Breast epithelium (tissue), 4 donors: ENCODE data around the gene SLIT1. TPM values are rescaled to one million over a fixed set of nuclear protein-coding genes. Genes with fewer than 3 reads are reported as not detected.

Experiments used
- DNase-seq, 2 donors: peaks; one replicate each; pipeline ENCODE4 v3.0.0-alpha.2; 2019; ENCODE audit warnings: low spot score in 2 of 2
- H3K27ac ChIP-seq, 2 donors: fragments of 200-600 bp; sonication (generic) in 1 of 2; one replicate each; pipeline ENCODE4 v1.5.1; 2016 to 2019; ENCODE audit warnings: mild to moderate bottlenecking in 1 of 2
- H3K27me3 ChIP-seq, 2 donors: fragments of 200-600 bp; sonication (generic) in 1 of 2; one replicate each; pipeline versions ENCODE4 v1.5.1 to v1.6.0; 2017 to 2019; ENCODE audit warnings: control low read depth in 1 of 2, mild to moderate bottlenecking in 1 of 2
- H3K36me3 ChIP-seq: fragments of 200-600 bp; one replicate; pipeline ENCODE4 v1.5.1; 2019
- H3K4me1 ChIP-seq, 2 donors: fragments of 200-600 bp; sonication (generic); one replicate each; pipeline ENCODE4 v1.5.1; 2016 to 2019; ENCODE audit warnings: control low read depth in 1 of 2
- H3K4me3 ChIP-seq, 3 donors: fragments of 200-600 bp; sonication (generic); 1 replicate in 2 of 3; 2 replicates in 1 of 3; pipeline ENCODE4 v1.5.1; 2016 to 2019; ENCODE audit warnings: mild to moderate bottlenecking in 3 of 3, moderate library complexity in 2 of 3
- H3K9me3 ChIP-seq, 2 donors: fragments of 200-600 bp; sonication (generic) in 1 of 2; one replicate each; pipeline ENCODE4 v1.5.1; 2016 to 2019; ENCODE audit warnings: control low read depth in 1 of 2
- POLR2A ChIP-seq: fragments of 450-650 bp; IDR thresholded peaks from one replicate; pipeline ENCODE4 v1.6.1; 2016; ENCODE audit warnings: antibody characterized with exemption, mild to moderate bottlenecking, moderate library complexity
- POLR2AphosphoS5 ChIP-seq, 3 donors: sonication (generic); formaldehyde crosslinking; IDR thresholded peaks; one replicate each; pipeline ENCODE4 v1.6.1; 2017; ENCODE audit warnings: antibody characterized with exemption in 3 of 3
- intact Hi-C: fragments of 100-400 bp; cut with DNase I; formaldehyde crosslinking; loops from one replicate; pipeline ENCODE4 v1.15.1; 2023; ENCODE audit warnings: low total_unique reads
- total RNA-seq, 3 donors: library from RNA; depleted of rRNA; stranded (reverse); fragments of >200 nt; gene quantifications; one replicate each; pipeline ENCODE4 v1.1.0, GENCODE V29; 2016
- TF ChIP-seq, protein P1 (sequence below), 3 donors: fragments of 450-650 bp; IDR thresholded peaks; one replicate each; pipeline ENCODE4 v1.5.1; 2016 to 2017; ENCODE audit warnings: antibody characterized with exemption in 3 of 3, mild to moderate bottlenecking in 3 of 3, moderate library complexity in 3 of 3

Gene SLIT1
- total RNA-seq, 3 donors from 2014 or later = under 0.01 to 0.44 (median 0.16) TPM

DNA sequence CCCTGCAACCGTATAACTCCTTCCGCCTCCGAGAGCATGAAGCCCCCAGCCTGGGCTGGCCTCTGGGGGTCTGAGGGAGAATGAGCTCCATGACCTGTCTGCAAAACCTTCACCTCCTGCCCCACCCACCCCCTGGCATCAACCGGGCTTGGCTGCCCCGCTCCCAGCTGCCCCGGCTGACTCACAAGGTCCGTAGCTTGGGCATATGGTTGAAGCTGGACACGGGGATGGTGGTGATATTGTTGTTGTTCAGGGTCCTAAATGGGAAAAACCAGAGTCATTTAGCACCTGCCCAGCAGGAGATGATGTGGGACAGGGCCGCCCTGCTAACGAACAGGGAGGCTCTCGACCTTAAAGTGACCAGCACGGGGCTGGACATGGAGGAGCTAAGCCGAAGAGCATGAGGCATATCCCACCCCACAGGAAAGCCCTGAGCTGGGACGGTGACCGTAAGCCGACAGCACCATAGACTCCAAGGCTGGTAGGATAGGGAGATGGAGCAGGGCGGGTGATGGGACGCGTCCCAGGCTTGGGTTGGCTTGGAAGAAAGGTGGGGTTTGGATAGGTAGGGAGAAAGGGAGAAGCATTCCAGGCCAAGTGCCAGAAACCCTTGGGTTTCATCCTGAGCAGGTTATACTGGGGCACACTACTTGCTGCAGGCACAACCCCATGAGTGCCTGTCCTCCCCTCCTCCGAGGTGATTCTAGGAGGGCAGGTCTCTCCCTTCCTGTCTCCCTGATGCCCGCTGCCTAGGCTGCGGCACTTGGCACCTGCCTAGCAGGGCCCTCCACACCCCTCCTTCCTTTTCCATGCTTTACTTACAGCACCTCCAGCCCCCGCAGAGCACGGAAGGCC lies 121.5 kb downstream of the SLIT1 start:
- H3K9me3 ChIP-seq = no peaks in the 10 kb centered on the region
- no peak for DNase-seq
- H3K27me3 ChIP-seq = no peaks in the 10 kb centered on the region
- no peak for TF ChIP-seq POLR2AphosphoS5 (IDR thresholded peaks at IDR 0.05)
- no peak for TF ChIP-seq POLR2A
- TF ChIP-seq, protein P1, sequence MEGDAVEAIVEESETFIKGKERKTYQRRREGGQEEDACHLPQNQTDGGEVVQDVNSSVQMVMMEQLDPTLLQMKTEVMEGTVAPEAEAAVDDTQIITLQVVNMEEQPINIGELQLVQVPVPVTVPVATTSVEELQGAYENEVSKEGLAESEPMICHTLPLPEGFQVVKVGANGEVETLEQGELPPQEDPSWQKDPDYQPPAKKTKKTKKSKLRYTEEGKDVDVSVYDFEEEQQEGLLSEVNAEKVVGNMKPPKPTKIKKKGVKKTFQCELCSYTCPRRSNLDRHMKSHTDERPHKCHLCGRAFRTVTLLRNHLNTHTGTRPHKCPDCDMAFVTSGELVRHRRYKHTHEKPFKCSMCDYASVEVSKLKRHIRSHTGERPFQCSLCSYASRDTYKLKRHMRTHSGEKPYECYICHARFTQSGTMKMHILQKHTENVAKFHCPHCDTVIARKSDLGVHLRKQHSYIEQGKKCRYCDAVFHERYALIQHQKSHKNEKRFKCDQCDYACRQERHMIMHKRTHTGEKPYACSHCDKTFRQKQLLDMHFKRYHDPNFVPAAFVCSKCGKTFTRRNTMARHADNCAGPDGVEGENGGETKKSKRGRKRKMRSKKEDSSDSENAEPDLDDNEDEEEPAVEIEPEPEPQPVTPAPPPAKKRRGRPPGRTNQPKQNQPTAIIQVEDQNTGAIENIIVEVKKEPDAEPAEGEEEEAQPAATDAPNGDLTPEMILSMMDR (IDR thresholded peaks at IDR 0.05) = no peak
- no peaks in the 10 kb centered on the region for H3K36me3 ChIP-seq
- no peak overlapping the region for H3K27ac ChIP-seq
- H3K4me1 ChIP-seq = no peaks in the 10 kb centered on the region
- intact Hi-C loops = no loop called here
- no peak overlapping the region for H3K4me3 ChIP-seq

DNA sequence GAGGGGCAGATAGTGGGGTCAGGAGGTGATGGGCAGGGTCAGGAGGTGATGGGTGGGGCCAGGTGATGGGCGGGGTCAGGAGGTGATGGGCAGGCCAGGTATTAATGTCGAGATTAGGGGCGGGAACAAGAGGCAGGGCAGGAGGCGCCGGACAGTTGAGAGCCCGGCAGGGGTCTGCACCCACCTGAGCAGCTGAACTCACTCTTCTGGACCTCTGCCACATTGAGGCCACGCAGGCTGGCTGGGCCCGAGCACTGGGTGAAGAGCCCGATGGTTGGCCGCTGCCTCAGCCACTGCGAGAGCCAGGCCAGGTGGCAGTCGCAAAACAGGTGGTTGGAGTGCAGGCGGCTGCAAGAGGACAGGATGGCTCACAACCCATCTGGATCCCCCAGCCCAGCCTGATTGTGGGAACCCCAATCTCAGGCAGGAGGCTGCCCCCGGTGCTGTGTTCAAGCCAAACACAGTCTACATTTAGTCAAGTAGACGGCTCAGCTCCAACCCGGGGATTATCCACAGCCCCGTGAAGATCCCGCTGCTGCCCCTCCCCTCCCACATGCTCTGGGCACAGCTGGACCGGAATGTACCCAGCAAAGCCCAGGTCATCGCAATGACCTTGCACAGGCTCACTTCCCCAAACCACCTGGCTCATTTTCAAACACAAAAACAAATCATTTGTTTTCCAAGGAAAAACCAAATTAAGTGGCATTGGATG lies 122.3 kb downstream of the SLIT1 start:
- no peak overlapping the region for H3K27ac ChIP-seq
- TF ChIP-seq POLR2AphosphoS5 (IDR thresholded peaks at IDR 0.05) (no peak), POLR2A (no peak)
- TF ChIP-seq, protein P1 (IDR thresholded peaks at IDR 0.05) = no peak

DNA sequence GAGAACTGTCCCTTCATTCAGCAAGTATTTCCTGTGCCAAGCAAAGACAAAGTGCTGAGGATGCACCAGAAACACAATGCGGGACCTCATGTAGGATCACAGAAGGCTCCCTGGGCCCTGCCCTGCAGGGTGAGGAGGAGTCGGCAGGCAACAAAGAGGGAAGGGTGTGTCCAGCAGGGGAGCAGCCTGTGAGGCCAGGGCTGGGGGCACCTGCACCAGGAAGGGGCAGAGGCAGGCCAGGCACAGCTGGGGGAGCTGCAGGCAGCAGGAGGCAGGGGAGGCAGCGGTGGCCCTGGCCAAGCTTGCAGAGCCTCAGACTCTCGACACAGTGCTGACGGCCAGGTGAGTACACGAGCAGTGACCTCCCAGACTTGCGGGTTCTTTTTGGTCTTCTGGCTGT lies 123.3 kb downstream of the SLIT1 start:
- no peak for TF ChIP-seq POLR2AphosphoS5 (IDR thresholded peaks at IDR 0.05)
- TF ChIP-seq, protein P1 (IDR thresholded peaks at IDR 0.05) = no peak
- TF ChIP-seq POLR2A = no peak
- Histone ChIP-seq H3K27ac (no peak overlapping the region), H3K4me3 (no peak overlapping the region), H3K36me3 (no peaks in the 10 kb centered on the region), H3K27me3 (no peaks in the 10 kb centered on the region), H3K9me3 (no peaks in the 10 kb centered on the region), H3K4me1 (no peaks in the 10 kb centered on the region)
- DNase-seq = no peak
- intact Hi-C loops = no loop called here

More for the DNA sequence above, 122.3 kb downstream of the SLIT1 start:
- Histone ChIP-seq H3K4me3 (no peak overlapping the region), H3K27me3 (no peaks in the 10 kb centered on the region), H3K4me1 (no peaks in the 10 kb centered on the region), H3K9me3 (no peaks in the 10 kb centered on the region), H3K36me3 (no peaks in the 10 kb centered on the region)
- no peak for DNase-seq
- intact Hi-C loops = no loop called here

DNA sequence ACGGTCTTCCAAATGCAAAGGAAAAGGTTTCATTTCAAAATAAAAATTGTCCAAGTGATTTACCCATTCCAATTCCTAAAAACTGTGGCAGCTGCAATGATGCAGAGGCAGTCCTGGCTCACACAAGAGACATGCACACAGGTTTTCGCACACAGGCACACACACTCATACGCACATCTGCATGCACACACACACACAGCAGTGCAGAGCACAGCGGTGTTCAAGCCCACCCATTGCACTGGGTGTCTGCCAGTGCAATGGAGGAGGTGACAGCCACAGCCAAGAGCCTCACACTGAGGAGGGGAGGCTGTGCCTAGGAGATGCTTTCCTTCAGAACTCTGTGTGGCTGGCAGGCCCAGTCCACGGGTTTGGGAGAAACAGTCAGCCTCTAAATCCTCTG lies 123.7 kb downstream of the SLIT1 start:
- no peak for DNase-seq
- Histone ChIP-seq H3K36me3 (no peaks in the 10 kb centered on the region), H3K4me3 (no peak overlapping the region), H3K27me3 (no peaks in the 10 kb centered on the region), H3K4me1 (no peaks in the 10 kb centered on the region), H3K9me3 (no peaks in the 10 kb centered on the region), H3K27ac (no peak overlapping the region)
- intact Hi-C loops = no loop called here
- TF ChIP-seq POLR2AphosphoS5 (IDR thresholded peaks at IDR 0.05) (no peak), POLR2A (no peak)
- TF ChIP-seq, protein P1 (IDR thresholded peaks at IDR 0.05) = no peak

DNA sequence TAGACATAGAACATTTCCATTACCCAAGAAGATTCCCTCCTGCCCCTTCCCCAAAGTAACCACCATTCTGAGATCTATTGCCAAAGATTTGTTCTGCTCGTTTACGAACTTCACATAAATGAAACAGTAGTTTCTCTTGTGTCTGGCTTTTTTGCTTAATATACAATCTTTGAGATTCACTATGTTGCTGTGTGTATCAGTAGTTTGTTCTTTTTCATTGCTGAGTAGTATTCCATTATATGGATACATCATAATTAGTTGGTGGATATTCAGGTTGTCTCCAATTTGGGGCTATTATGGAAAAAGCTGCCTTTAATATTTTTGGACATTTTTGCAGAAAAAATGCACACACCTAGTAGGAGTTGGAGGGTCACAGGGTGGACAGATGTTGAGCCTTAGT lies 124.3 kb downstream of the SLIT1 start:
- Histone ChIP-seq H3K4me1 (no peaks in the 10 kb centered on the region), H3K4me3 (no peak overlapping the region), H3K9me3 (no peaks in the 10 kb centered on the region), H3K27ac (no peak overlapping the region), H3K27me3 (no peaks in the 10 kb centered on the region), H3K36me3 (no peaks in the 10 kb centered on the region)
- DNase-seq = no peak
- intact Hi-C loops = no loop called here
- TF ChIP-seq, protein P1 (IDR thresholded peaks at IDR 0.05) = no peak
- TF ChIP-seq POLR2A (no peak), POLR2AphosphoS5 (IDR thresholded peaks at IDR 0.05) (no peak)
